Pancreas (tissue), 10 donors: ENCODE data around the gene HSD17B12. TPM values are rescaled to one million over a fixed set of nuclear protein-coding genes. Genes with fewer than 3 reads are reported as not detected.

Experiments used
- ATAC-seq, 4 donors: fragments of 200-7000 bp; cut with Tn5 transposase; one replicate each; pipeline versions ENCODE4 v1.8.0 to v1.9.1; 2020; ENCODE audit warnings: mild to moderate bottlenecking in 4 of 4, moderate library complexity in 4 of 4
- DNase-seq, 6 donors: peaks; one replicate each; pipeline ENCODE4 v3.0.0-alpha.2; 2020
- FAIRE-seq: peaks from 2 replicates; lab custom pipeline; 2012; peaks lifted over from hg19 to GRCh38; lab: Jason Lieb, UNC
- H3K27ac ChIP-seq, 4 donors: fragments of 200-600 bp; sonication (generic); 1 replicate in 3 of 4; 2 replicates in 1 of 4; pipeline versions ENCODE4 v1.5.0 to v1.8.0; 2020
- H3K27me3 ChIP-seq, 4 donors: fragments of 200-600 bp; one replicate each; pipeline ENCODE4 v1.8.0; 2021
- H3K36me3 ChIP-seq, 3 donors: fragments of 200-600 bp; sonication (generic) in 1 of 3; one replicate each; pipeline versions ENCODE4 v1.5.0 to v1.8.0; 2020 to 2021
- H3K4me1 ChIP-seq, 3 donors: fragments of 200-600 bp; one replicate each; pipeline ENCODE4 v1.8.0; 2021
- H3K4me3 ChIP-seq, 4 donors: fragments of 200-600 bp; sonication (generic) in 2 of 4; one replicate each; pipeline versions ENCODE4 v1.5.0 to v1.8.0; 2020 to 2021
- H3K9me3 ChIP-seq, 4 donors: fragments of 200-600 bp; one replicate each; pipeline ENCODE4 v1.8.0; 2021
- WGBS, 2 donors: extraction: QIAGEN DNeasy Blood & Tissue Kit; methylation state at CpG; one replicate each; pipeline ENCODE4 v1.1.7; 2013; 5-methylcytosine and 5-hydroxymethylcytosine counted together
- intact Hi-C, 3 donors: fragments of 100-400 bp; cut with DNase I; formaldehyde crosslinking; loops; one replicate each; pipeline versions ENCODE4 v1.11.1 to v1.14.2; 2022
- polyA plus RNA-seq, 2 donors: library from polyadenylated mRNA; stranded (reverse); fragments of 200-250 nt; gene quantifications; one replicate each; pipeline ENCODE4 v1.2.3, GENCODE V29; 2013
- total RNA-seq, 6 donors: library from RNA; stranded (reverse); fragmentation: NEBNext Ultra II Directional in 4 of 6; extraction: Animal tissue kit (Norgen Biotek cat#: 25700) in 4 of 6; gene quantifications; one replicate each; pipeline versions ENCODE4 v1.2.1 to v1.2.4, GENCODE V29; 2021 to 2023
- TF ChIP-seq, protein P1 (sequence below), 4 donors: fragments of 200-600 bp; sonication (generic) in 3 of 4; IDR thresholded peaks; one replicate each; pipeline versions ENCODE4 v1.5.0 to v1.8.0; 2021; ENCODE audit warnings: antibody characterized with exemption in 4 of 4
- donor health status: healthy with polysubstance abuse.
- donor health status: DM: no; HTN: no; CAD: no; lungs with moderate emphysema.
- donor health status: DM: no; HTN: no; CAD: no.
- donor health status: control.
- donor health status: control.
- donor health status: Bipolar disorder and iron deficiency.
- donor health status: DM: yes; HTN: yes; CAD: no.
- donor health status: DM: no; HTN: no; CAD: no.
- donor health status: DM: no; HTN: no; CAD: no.
- donor health status: DM: yes; HTN: yes; CAD: no.

HSD17B12 gene
- total and polyA plus RNA-seq, 8 donors, result 21.0 to 51.9 (median 38.9) TPM

DNA sequence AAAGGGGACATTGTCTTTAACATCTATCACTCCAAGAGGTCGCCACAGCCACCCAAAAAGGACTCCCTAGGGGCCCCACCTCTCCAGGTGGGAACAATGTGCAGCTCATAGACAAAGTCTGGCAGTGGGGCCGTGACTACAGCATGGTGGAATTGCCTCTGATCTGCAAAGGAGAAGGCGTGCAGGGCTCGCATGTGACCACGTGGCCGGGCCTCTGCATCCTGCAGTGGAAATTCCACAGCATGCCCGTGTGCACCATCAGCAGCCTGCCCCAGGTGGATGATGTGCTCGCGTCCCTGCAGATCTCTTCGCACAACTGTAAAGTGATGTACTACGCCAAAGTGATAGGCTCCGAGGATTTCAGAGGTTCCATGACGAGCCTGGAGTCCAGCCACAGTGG, 218.6 kb downstream of the HSD17B12 start:
- Histone ChIP-seq H3K4me3 (no peak overlapping the region), H3K27ac (no peak overlapping the region), H3K9me3 (no peaks in the 10 kb centered on the region), H3K27me3 (no peaks in the 10 kb centered on the region), H3K4me1 (no peaks in the 10 kb centered on the region), H3K36me3 (peaks cover 0 to 60% (median 20%) of the 10 kb centered on the region in 3 donors)
- ATAC-seq (no peak), FAIRE-seq (no peak), DNase-seq (no peak)
- 87 to 90% methylated on average over 13 of the region's 13 CpGs for WGBS, 2 donors
- intact Hi-C loops, result loop anchor here in 1 of 3 donors (10.0 kb wide), 1 partner anchor 146 kb away; the partner anchor contains the start of gene ACCSL
- TF ChIP-seq, protein P1, sequence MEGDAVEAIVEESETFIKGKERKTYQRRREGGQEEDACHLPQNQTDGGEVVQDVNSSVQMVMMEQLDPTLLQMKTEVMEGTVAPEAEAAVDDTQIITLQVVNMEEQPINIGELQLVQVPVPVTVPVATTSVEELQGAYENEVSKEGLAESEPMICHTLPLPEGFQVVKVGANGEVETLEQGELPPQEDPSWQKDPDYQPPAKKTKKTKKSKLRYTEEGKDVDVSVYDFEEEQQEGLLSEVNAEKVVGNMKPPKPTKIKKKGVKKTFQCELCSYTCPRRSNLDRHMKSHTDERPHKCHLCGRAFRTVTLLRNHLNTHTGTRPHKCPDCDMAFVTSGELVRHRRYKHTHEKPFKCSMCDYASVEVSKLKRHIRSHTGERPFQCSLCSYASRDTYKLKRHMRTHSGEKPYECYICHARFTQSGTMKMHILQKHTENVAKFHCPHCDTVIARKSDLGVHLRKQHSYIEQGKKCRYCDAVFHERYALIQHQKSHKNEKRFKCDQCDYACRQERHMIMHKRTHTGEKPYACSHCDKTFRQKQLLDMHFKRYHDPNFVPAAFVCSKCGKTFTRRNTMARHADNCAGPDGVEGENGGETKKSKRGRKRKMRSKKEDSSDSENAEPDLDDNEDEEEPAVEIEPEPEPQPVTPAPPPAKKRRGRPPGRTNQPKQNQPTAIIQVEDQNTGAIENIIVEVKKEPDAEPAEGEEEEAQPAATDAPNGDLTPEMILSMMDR (IDR thresholded peaks at IDR 0.05), result no peak

DNA sequence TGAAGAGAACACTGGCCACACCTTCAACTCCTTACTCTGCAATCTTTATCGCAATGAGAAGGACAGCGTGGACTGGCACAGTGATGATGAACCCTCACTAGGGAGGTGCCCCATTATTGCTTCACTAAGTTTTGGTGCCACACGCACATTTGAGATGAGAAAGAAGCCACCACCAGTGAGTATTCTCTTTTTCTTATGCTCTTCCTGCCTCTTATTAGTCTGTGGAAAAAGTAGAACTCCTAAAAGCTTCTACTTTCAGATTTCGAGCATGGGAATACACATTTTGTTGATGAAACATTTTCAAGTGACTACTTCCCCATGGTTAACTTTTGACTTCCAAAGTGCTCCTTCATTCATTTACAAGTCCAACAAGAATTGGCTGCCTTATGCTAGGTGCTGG, 221.0 kb downstream of the HSD17B12 start:
- intact Hi-C loops, result no loop called here
- ATAC-seq (no peak), FAIRE-seq (no peak), DNase-seq (no peak)
- WGBS, 2 donors, result 95 to 99% methylated on average over 4 of the region's 4 CpGs
- Histone ChIP-seq H3K9me3 (no peaks in the 10 kb centered on the region), H3K27ac (no peak overlapping the region), H3K4me1 (no peaks in the 10 kb centered on the region), H3K27me3 (no peaks in the 10 kb centered on the region), H3K36me3 (peaks cover 0 to 38% (median 20%) of the 10 kb centered on the region in 3 donors), H3K4me3 (no peak overlapping the region)
- TF ChIP-seq, protein P1 (IDR thresholded peaks at IDR 0.05), result no peak

- H3K4me1 ChIP-seq, result no peaks in the 10 kb centered on the region
- no peak for FAIRE-seq
- 52 to 53% methylated on average over 2 of the region's 2 CpGs for WGBS, 2 donors
- no peak for DNase-seq
- intact Hi-C loops, result no loop called here
- H3K4me3 ChIP-seq, result no peak overlapping the region
- H3K27ac ChIP-seq, result no peak overlapping the region
- H3K36me3 ChIP-seq, result peaks cover 0 to 25% (median 15%) of the 10 kb centered on the region in 3 donors
- no peak for ATAC-seq
- TF ChIP-seq, protein P1 (IDR thresholded peaks at IDR 0.05), result no peak
- H3K9me3 ChIP-seq, result no peaks in the 10 kb centered on the region
- H3K27me3 ChIP-seq, result no peaks in the 10 kb centered on the region
Measured at GRCh38 chr11:43903078-43903477, 222.5 kb downstream of the HSD17B12 start.

- 96% methylated on average over 4 of the region's 4 CpGs for WGBS, 2 donors
Measured at GRCh38 chr11:43903969-43904368, 223.4 kb downstream of the HSD17B12 start.

More at GRCh38 chr11:43903969-43904368, 223.4 kb downstream of the HSD17B12 start:
- no peaks in the 10 kb centered on the region for H3K4me1 ChIP-seq
- H3K27ac ChIP-seq, result no peak overlapping the region
- intact Hi-C loops, result no loop called here
- ATAC-seq (no peak), DNase-seq (no peak), FAIRE-seq (no peak)
- TF ChIP-seq, protein P1 (IDR thresholded peaks at IDR 0.05), result no peak
- H3K27me3 ChIP-seq, result no peaks in the 10 kb centered on the region
- H3K9me3 ChIP-seq, result no peaks in the 10 kb centered on the region
- no peak overlapping the region for H3K4me3 ChIP-seq
- H3K36me3 ChIP-seq, result peaks cover 0 to 18% (median 7%) of the 10 kb centered on the region in 3 donors
